HEK293 (cell line): ENCODE measurements around the gene ZNF275.

Source experiments
- CTCF ChIA-PET: fragments of 350-600 bp; formaldehyde crosslinking; extraction: SDS; loops from one replicate; lab custom pipeline; 2021; ENCODE audit warnings: antibody characterized with exemption; lab: Yijun Ruan, JAX
- POLR2A ChIA-PET: fragments of 300-600 bp; formaldehyde crosslinking; extraction: SDS; loops from one replicate; lab custom pipeline; 2020; ENCODE audit warnings: antibody characterized with exemption, inconsistent platforms; lab: Yijun Ruan, JAX
- H3K27ac ChIP-seq: fragments of 200-500 bp; sonication (Bioruptor generic); 2 replicates; pipeline ENCODE4 v1.5.1; 2014; ENCODE audit warnings: low read depth, low read length, control low read depth, inconsistent platforms; ENCODE audit errors: extremely low read depth
- H3K36me3 ChIP-seq, 2 experiments: fragments of 200-500 bp in 1 of 2; sonication (Bioruptor generic) in 1 of 2; 1 replicate in 1 of 2; 2 replicates in 1 of 2; pipeline ENCODE4 v1.5.1; 2014 to 2017; ENCODE audit warnings: inconsistent platforms in 2 of 2, low read length in 2 of 2; ENCODE audit not compliant: control insufficient read depth in 2 of 2, insufficient read depth in 1 of 2
- H3K4me1 ChIP-seq: fragments of 200-500 bp; sonication (Bioruptor generic); 2 replicates; pipeline ENCODE4 v1.5.1; 2014; ENCODE audit warnings: mild to moderate bottlenecking, low read length, inconsistent platforms; ENCODE audit not compliant: control insufficient read depth, insufficient read depth
- H3K4me3 ChIP-seq: 2 replicates; pipeline ENCODE4 v1.5.1; 2011; ENCODE audit warnings: low read depth, mild to moderate bottlenecking, control low read depth, low read length, moderate library complexity
- H3K9me3 ChIP-seq: fragments of 200-500 bp; sonication (Bioruptor generic); 2 replicates; pipeline ENCODE4 v1.5.1; 2014; ENCODE audit warnings: low read depth, low read length, inconsistent platforms; ENCODE audit not compliant: control insufficient read depth, insufficient read depth
- ATF2 ChIP-seq: fragments of 450-650 bp; formaldehyde crosslinking; IDR thresholded peaks from 2 replicates; pipeline ENCODE4 v1.5.1; 2016; ENCODE audit warnings: missing biosample characterization, missing genetic modification characterization, low read depth
- GLIS2 ChIP-seq: fragments of 450-650 bp; formaldehyde crosslinking; IDR thresholded peaks from 2 replicates; pipeline ENCODE4 v1.5.1; 2016; ENCODE audit warnings: missing biosample characterization, missing genetic modification characterization
- HIC1 ChIP-seq: fragments of 450-650 bp; formaldehyde crosslinking; IDR thresholded peaks from 2 replicates; pipeline ENCODE4 v1.5.1; 2016; ENCODE audit warnings: missing biosample characterization, missing genetic modification characterization
- HOXA7 ChIP-seq: sonication (generic); formaldehyde crosslinking; IDR thresholded peaks from 2 replicates; pipeline ENCODE4 v1.8.1; 2022; ENCODE audit warnings: missing genetic modification reagents, borderline replicate concordance
- KLF16 ChIP-seq: fragments of 450-650 bp; formaldehyde crosslinking; IDR thresholded peaks from 2 replicates; pipeline ENCODE4 v1.5.1; 2017; ENCODE audit warnings: missing biosample characterization, missing genetic modification characterization
- REST ChIP-seq: fragments of 450-650 bp; formaldehyde crosslinking; IDR thresholded peaks from 2 replicates; pipeline ENCODE4 v1.5.1; 2016; ENCODE audit warnings: missing biosample characterization, missing genetic modification characterization
- SALL2 ChIP-seq: fragments of 450-650 bp; formaldehyde crosslinking; IDR thresholded peaks from 2 replicates; pipeline ENCODE4 v1.5.0; 2017; ENCODE audit warnings: missing biosample characterization, mild to moderate bottlenecking, missing genetic modification characterization, borderline replicate concordance
- SP3 ChIP-seq: fragments of 450-650 bp; formaldehyde crosslinking; IDR thresholded peaks from 2 replicates; pipeline ENCODE4 v1.5.1; 2016; ENCODE audit warnings: missing biosample characterization, missing genetic modification characterization
- ZNF121 ChIP-seq: fragments of 450-650 bp; formaldehyde crosslinking; IDR thresholded peaks from 2 replicates; pipeline ENCODE4 v1.5.1; 2016; ENCODE audit warnings: missing biosample characterization, missing genetic modification characterization
- ZNF132 ChIP-seq: fragments of 450-650 bp; formaldehyde crosslinking; IDR thresholded peaks from 2 replicates; pipeline ENCODE4 v1.5.1; 2017; ENCODE audit warnings: missing biosample characterization, missing genetic modification characterization, borderline replicate concordance
- ZNF2 ChIP-seq: fragments of 450-650 bp; formaldehyde crosslinking; IDR thresholded peaks from 2 replicates; pipeline ENCODE4 v1.5.1; 2016; ENCODE audit warnings: missing biosample characterization, missing genetic modification characterization
- ZNF202 ChIP-seq: fragments of 450-650 bp; formaldehyde crosslinking; IDR thresholded peaks from 2 replicates; pipeline ENCODE4 v1.5.1; 2016; ENCODE audit warnings: missing biosample characterization, missing genetic modification characterization, borderline replicate concordance
- ZNF324 ChIP-seq: fragments of 450-650 bp; formaldehyde crosslinking; IDR thresholded peaks from 2 replicates; pipeline ENCODE4 v1.5.1; 2016; ENCODE audit warnings: missing biosample characterization, missing genetic modification characterization
- ZNF488 ChIP-seq: fragments of 450-650 bp; formaldehyde crosslinking; IDR thresholded peaks from 2 replicates; pipeline ENCODE4 v1.5.1; 2016; ENCODE audit warnings: missing biosample characterization, missing genetic modification characterization
- ZNF514 ChIP-seq: fragments of 450-650 bp; formaldehyde crosslinking; IDR thresholded peaks from 2 replicates; pipeline ENCODE4 v1.5.1; 2016; ENCODE audit warnings: missing biosample characterization, missing genetic modification characterization
- ZNF548 ChIP-seq: fragments of 450-650 bp; formaldehyde crosslinking; IDR thresholded peaks from 2 replicates; pipeline ENCODE4 v1.5.1; 2016; ENCODE audit warnings: missing biosample characterization, missing genetic modification characterization
- ZNF561 ChIP-seq: fragments of 450-650 bp; IDR thresholded peaks from 2 replicates; pipeline ENCODE4 v1.5.1; 2018; ENCODE audit warnings: missing biosample characterization, missing genetic modification characterization, borderline replicate concordance
- ZNF571 ChIP-seq: fragments of 450-650 bp; formaldehyde crosslinking; IDR thresholded peaks from 2 replicates; pipeline ENCODE4 v1.5.0; 2017; ENCODE audit warnings: missing biosample characterization, missing genetic modification characterization
- ZNF623 ChIP-seq: fragments of 450-650 bp; formaldehyde crosslinking; IDR thresholded peaks from 2 replicates; pipeline ENCODE4 v1.5.1; 2016; ENCODE audit warnings: missing biosample characterization, missing genetic modification characterization
- ZNF830 ChIP-seq: fragments of 450-650 bp; IDR thresholded peaks from 2 replicates; pipeline ENCODE4 v1.5.0; 2018; ENCODE audit warnings: missing biosample characterization, missing genetic modification characterization, low read depth, mild to moderate bottlenecking, moderate library complexity

ZNF275 gene

GRCh38 chrX:153302796-153303195 is 31.2 kb upstream of the ZNF275 start:
- H3K36me3 ChIP-seq: no peaks in the 10 kb centered on the region
- no peaks in the 10 kb centered on the region for H3K4me1 ChIP-seq
- H3K27ac ChIP-seq: no peak overlapping the region
- H3K9me3 ChIP-seq: no peaks in the 10 kb centered on the region
- no peak overlapping the region for H3K4me3 ChIP-seq
- ChIA-PET POLR2A (no interaction called here), CTCF (no interaction called here)
- no peak for TF ChIP-seq SP3 (tag by site-specific recombination)
- peak; percentile 62 for TF ChIP-seq ZNF623
- no peak for TF ChIP-seq GLIS2 (tag by site-specific recombination)

GRCh38 chrX:153303276-153304262 is 30.4 kb upstream of the ZNF275 start:
- Histone ChIP-seq H3K4me1 (no peaks in the 10 kb centered on the region), H3K9me3 (no peaks in the 10 kb centered on the region), H3K4me3 (no peak overlapping the region), H3K27ac (no peak overlapping the region), H3K36me3 (no peaks in the 10 kb centered on the region)
- CTCF ChIA-PET: interaction anchor here (0.6 kb wide), 2 partner anchors 95 to 158 kb away, joined by 3 read pairs; no protein-coding TSS in a partner anchor
- POLR2A ChIA-PET: no interaction called here
- TF ChIP-seq KLF16 (tag by site-specific recombination): no peak
- no peak for TF ChIP-seq ZNF514 (tag by site-specific recombination)
- TF ChIP-seq HIC1 (tag by site-specific recombination): no peak
- TF ChIP-seq ZNF571 (tag by site-specific recombination): no peak
- TF ChIP-seq ZNF548 (tag by site-specific recombination): no peak
- no peak for TF ChIP-seq ZNF202 (tag by site-specific recombination)
- TF ChIP-seq ZNF830: no peak

- ChIA-PET POLR2A (no interaction called here), CTCF (no interaction called here)
- Histone ChIP-seq H3K4me3 (no peak overlapping the region), H3K4me1 (no peaks in the 10 kb centered on the region), H3K9me3 (no peaks in the 10 kb centered on the region), H3K36me3 (no peaks in the 10 kb centered on the region), H3K27ac (no peak overlapping the region)
- no peak for TF ChIP-seq SALL2 (tag by site-specific recombination)
- no peak for TF ChIP-seq ATF2
- TF ChIP-seq HOXA7: no peak
- no peak for TF ChIP-seq ZNF121 (tag by site-specific recombination)
- TF ChIP-seq ZNF2 (tag by site-specific recombination): no peak
- TF ChIP-seq ZNF561 (tag by site-specific recombination): no peak
- no peak for TF ChIP-seq ZNF324 (tag by site-specific recombination)
- no peak for TF ChIP-seq ZNF488 (tag by site-specific recombination)
- no peak for TF ChIP-seq REST
- no peak for TF ChIP-seq ZNF132
Observed at GRCh38 chrX:153304988-153305736, 28.8 kb upstream of the ZNF275 start.
